GM18505 (cell line): ENCODE results near the gene WFDC5.

ENCODE experiments used
- ATAC-seq: cut with Tn5 transposase; IDR thresholded peaks from one replicate; pipeline ENCODE4 v1.9.1; 2021; ENCODE audit not compliant: unreplicated experiment
- POLR2A ChIP-seq: IDR thresholded peaks from 4 replicates; pipeline ENCODE4 v1.6.1; 2011; ENCODE audit warnings: borderline replicate concordance; ENCODE audit not compliant: insufficient read depth, insufficient read length; ENCODE audit errors: extremely low read depth

WFDC5 gene

DNA sequence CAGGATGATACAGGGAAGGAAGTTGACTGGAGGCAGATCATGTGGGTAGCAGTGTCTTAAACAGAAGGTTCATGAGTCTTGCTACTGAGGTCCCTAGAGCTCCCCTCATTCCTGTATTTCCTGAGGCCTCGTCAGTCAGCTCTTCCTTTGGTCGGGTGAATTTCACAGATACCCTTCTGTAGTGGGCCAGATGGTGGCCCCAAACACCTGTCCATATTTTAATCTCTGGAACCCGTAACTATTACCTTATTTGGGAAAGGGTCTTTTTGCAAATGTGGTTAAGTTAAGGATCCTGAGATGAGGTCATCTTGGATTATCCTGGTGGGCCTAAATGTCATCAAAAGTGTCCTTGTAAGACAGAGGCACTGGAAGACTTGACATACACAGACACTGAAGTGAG is 23.6 kb downstream of the WFDC5 start:
- no peak for ATAC-seq
- no peak for TF ChIP-seq POLR2A

- ATAC-seq = no peak
- TF ChIP-seq POLR2A = no peak
These were observed 24.5 kb downstream of the WFDC5 start for GRCh38 chr20:45090481-45090880.

DNA sequence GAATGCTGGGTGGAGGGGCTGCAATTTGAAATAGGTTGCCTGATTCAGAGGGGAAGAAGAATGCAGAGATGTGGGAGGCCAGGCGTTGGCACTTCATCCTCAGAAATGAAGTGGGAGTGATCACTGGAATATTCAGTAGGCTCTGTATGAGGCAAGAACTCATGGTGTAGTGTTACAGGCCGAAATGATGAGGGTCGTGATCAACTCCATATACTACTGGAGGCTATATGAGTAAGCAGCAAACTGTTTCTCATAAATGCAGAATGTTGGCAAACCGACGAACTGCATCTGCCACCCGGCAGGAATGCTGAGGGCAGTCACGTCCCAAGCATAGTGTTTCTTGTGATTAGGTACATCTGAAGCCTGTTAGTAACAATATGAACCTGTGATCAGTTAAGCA is 26.7 kb downstream of the WFDC5 start:
- ATAC-seq = no peak

DNA sequence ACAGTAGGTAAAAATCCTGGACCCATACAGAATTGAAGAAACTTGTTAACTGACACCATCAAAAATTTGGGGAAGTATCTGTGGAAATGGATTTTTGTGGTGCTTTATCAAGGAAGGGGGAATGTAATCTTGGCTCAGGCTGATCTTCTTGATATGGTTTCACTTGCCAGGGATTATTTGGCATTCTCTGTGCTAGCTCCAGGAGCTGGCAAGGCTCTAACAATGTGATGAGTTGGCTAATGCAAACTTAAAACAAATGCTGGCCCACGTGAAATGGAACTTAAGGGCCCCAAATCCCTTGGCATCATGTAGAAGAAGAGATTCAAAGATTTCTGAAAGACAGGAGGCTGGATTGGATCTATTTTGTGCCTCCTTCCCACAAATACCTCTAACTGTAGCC is 27.2 kb downstream of the WFDC5 start:
- ATAC-seq = no peak
- TF ChIP-seq POLR2A = no peak

More for the DNA sequence above, 26.7 kb downstream of the WFDC5 start:
- TF ChIP-seq POLR2A = no peak

DNA sequence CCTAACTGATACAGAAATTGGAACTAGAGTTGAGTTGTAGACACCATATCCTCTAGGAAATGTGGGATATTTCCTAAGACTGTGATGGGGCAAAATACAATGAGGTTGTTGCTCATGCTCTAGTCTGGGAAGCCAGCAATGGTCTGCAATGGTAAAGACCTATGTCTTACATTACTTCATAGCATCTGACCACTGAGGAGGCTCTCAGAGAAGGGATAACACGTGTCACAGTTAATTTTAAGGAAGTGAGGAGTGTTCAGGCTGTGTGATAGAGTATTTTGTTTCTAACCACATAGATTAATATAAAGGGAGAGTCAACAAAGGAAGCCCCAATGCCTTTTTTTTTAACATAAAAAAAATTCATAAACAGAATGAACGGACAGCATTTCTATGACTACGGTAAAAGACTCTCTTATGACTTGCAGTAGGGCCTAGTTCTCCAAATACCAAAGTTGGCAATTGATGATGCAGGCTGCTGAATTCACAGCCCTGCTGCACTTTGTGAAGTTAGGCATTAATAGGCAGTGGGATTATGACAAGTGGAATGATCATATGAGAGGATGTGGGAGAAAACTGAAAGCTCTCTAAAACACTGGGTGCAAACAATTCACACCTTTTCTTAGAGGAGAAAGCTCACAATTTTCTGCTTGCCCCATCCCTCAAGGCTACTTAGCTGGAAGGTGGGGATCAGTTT is 27.7 kb downstream of the WFDC5 start:
- ATAC-seq = no peak
- TF ChIP-seq POLR2A = no peak

- no peak for ATAC-seq
- no peak for TF ChIP-seq POLR2A
These were observed 29.1 kb downstream of the WFDC5 start for GRCh38 chr20:45085867-45086266.

- no peak for ATAC-seq
These were observed 29.7 kb downstream of the WFDC5 start for GRCh38 chr20:45085289-45085688.

GRCh38 chr20:45083127-45083526 is 31.8 kb downstream of the WFDC5 start:
- ATAC-seq = no peak
- no peak for TF ChIP-seq POLR2A

More at GRCh38 chr20:45085289-45085688, 29.7 kb downstream of the WFDC5 start:
- TF ChIP-seq POLR2A = no peak

- TF ChIP-seq POLR2A = no peak
- ATAC-seq = no peak
These were observed 32.5 kb downstream of the WFDC5 start for GRCh38 chr20:45082468-45082867.

GRCh38 chr20:45080867-45081624 is 33.9 kb downstream of the WFDC5 start:
- ATAC-seq = no peak
- TF ChIP-seq POLR2A = no peak

GRCh38 chr20:45077559-45077958 is 37.4 kb downstream of the WFDC5 start:
- no peak for TF ChIP-seq POLR2A
- no peak for ATAC-seq

DNA sequence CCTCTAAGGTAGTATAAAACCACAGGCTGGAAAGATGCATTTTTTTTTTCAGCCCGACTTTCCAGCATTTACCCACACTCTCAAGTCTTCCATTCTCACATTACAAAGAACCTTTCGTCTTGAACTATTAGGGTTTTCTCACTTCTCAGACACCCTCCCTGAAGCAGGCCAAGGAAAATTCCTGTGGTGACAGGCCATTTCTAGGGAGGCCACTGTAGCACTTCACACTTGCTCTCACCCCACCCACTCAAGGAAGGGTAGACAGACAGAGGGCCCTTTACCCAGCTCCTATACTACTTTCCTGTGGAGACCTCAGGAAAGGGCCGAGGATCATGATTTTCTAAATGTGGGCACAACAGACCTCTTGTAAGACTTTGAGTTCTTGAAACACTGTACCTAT is 41.8 kb downstream of the WFDC5 start:
- TF ChIP-seq POLR2A = no peak
- no peak for ATAC-seq

DNA sequence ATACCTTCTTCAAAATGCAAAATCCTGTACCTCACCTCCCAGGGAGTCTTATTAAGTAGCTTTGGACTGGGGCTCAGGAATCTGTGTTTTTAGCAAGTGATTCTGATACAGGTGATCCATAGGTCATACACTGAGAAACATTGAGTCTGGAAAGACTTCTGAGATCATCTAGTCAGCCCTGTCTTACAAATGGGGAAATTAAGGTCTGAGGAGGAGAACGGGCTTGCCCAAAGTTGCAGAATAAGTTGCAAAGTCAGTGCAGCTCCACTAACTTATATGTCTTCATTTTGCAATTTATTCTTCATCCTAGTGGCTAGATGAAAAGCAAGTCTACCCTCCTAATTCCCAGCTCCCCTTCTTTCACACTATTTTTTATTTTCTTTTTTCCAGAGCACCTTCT is 42.9 kb downstream of the WFDC5 start:
- no peak for TF ChIP-seq POLR2A
- no peak for ATAC-seq
